Esophagus mucosa (tissue), 1 donor: ENCODE data around the gene IFI6. TPM values are rescaled to one million over a fixed set of nuclear protein-coding genes. Genes with fewer than 3 reads are reported as not detected.
"Not testable (repeated sequence)": the region's sequence is repeated elsewhere in the genome, so short reads cannot be mapped to it uniquely, and the experiment has no call there.

Experiments used
- ATAC-seq: fragments of 200-7000 bp; cut with Tn5 transposase; one replicate; pipeline ENCODE4 v1.9.1; 2020
- total RNA-seq: library from RNA; stranded (reverse); gene quantifications from one replicate; pipeline ENCODE4 v1.2.4, GENCODE V29; 2023
- donor health status: DM: yes; HTN: yes; CAD: no.

The IFI6 gene, protein sequence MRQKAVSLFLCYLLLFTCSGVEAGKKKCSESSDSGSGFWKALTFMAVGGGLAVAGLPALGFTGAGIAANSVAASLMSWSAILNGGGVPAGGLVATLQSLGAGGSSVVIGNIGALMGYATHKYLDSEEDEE
- total RNA-seq = 20.5 TPM

DNA sequence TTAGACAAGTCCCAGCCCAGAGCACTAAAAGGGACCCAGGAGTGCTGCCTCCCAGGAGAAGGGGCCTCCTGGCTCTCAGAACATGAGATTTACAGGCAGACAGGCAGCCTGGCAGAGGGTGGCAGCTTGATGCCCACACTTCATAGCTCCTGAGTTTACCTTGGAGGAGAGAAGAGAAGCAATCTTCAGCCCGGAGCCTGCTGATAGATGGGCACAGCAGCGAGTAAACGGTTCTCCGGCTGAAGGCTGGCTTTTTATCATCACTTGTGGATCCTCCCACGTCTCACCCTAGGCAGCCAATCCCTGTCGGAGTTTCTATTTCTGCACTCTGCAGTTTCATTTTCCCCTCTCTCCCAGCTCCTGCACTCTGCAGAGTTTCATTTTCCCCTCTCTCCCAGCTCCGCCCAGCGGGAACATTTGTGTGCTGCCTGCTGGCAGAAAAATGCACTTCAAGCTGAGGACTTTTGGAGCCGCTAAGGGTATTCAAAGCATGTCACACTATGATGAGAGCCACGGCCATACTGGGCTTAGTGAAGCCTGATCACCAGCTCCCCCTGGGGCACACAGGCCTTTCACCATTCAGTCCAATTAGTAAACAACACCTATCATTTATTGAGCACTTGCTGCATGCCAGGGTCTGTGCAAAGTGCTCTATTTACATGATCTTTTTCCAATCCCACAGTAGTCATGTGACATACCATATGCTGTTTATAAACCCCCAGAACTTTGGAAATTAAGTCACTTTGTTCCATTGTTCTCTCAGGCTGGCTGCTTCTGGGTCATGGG is at the start of gene IFI6:
Gene IFI6, minus strand, starts transcription at position 229 of the 786 bp plus-strand sequence. CDS start 2,878 bp downstream, outside the sequence.
- peak; percentile 88 for ATAC-seq

DNA sequence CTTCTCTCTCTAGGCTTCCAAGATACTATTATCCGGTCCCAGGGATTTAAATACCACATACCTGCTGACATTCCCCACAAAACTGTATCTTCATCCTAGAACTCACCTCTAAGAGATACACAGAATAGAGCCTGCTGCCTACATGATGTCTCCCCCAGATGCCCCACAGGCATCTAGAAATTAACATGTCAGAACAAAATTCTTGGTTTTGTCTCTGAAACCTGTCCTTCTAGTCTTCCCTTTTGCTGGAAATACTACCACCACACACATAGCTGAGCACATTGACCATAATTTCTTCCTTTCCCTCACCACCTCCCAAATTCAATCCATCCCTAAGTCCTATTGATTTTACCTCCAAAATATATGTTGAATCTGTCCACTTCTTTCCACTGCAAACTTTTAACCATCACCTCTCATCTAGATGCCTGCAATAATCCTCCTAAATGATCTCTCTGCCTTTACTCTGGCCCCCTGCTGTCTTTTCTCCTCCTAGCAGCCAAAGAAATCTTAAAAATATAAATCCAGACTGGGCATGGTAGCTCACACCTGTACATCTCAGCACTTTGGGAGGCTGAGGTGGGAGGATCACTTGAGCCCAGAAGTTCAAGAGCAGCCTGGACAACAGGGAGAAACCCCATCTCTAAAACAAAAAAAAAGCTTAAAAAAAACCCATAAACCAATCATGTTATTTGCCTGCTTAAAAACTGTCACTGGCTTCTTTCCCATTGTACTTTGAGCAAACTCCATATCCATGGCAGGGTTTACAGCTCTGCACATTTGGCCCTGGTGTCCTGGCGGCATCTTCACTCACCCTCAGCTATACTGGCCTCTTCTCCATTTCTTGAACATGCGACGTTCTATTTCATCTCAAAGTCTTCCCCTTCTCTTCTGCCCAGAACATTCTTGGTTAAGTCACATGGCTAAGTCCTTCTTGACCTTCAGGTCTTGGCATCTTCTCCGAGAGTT is 47.6 kb upstream of the IFI6 start:
- ATAC-seq = no peak

DNA sequence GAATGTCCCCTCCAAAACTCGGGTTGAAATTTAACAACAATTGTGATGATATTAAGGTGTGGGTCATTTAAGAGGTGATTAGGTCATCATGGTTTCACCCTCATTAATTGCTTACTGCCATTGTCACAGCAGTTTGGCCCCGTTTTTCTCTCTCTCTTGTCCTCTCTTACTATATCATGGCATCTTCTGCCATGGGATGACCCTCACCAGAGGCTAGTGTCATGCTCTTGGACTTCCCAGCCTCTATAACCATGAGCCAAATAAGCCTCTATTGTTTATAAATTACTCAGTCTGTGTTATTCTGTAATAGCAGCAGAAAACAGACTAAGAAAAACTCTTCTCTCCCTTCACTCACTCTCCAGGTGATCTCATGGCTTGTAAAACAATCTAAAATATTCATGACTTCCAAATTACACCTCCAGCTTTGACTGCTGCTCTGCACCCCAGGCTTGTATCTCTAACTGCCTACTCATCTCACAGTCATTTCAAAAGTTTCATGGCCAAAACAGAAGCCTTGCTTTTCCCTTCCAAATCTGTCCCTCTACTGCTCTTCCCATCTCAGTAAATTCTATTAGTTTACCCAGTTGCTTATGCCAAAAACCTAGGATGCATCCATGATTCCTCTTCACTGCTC is 44.4 kb upstream of the IFI6 start:
- ATAC-seq = no peak

DNA sequence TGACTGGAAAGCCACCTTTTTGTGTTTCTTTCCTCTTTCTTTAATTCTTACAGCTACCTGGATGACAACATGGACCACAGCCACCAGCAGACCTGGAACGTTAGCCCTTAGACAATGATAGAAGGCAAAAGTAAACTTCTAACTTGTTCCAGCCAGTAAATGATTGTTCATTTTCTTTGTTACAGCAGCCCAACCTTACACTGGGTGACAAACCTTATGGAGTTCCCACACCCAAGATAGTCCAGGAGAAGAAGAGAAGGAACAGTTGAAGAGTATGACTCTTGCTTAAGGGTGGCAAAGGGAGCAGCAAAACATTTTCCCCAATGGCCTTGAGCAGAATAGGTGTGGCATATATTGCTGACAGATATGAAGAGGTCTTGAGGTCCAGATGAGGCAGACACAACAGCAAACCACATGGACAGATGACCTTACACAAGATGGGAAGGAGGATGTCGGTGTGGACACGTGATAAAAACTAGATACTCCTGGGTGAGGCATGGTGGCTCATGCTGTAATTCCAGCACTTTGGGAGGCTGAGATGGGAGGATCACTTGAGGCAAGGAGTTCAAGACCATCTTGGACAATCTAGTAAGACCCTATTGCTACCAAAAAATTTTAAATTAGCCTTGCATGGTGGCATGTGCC is 42.0 kb upstream of the IFI6 start:
- ATAC-seq = peak; percentile 45

DNA sequence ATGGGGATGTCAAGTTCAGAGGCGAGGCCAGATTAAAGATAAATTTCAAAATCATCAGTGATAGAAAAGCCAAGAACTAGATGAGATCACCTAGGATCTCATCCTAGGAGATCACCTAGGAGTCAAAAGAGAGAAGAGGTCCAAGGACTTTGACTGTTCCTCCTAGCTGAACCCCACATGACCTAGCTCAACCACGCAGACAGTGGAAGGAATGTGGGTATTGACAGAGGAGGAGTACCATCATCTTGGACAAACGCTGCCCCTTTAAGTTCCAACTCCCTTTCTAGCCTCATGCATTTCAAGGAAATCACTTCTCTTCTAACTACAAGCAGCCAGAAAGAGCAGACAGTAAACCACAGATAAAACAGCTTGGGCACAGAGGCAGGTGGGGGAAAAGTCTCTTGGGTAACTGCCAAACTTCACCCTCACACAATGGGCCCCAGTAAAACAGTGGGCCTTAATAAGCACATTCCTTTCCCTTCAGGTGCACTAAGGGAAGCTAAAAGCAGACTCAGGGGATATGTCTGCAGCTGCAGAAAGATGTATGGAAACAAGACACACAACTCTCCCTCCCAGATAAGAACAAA is 41.2 kb upstream of the IFI6 start:
- no peak for ATAC-seq

DNA sequence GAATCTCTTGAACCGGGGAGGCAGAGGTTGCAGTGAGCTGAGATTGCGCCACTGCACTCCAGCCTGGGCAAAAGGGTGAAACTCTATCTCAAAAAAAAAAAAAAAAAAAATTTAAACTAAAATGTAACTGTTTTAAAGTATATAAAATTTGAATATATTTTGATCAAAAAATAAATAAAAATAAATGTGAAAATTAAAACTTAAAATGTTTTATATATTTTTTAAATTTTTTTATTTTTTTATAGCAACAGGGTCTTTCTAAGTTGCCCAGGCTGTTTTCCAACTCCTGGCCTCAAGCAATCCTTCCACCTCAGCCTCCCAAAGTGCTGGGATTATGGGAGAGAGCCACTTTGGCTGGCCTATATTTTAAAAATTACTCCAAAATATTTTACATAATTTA is 38.6 kb upstream of the IFI6 start:
- ATAC-seq = no peak

DNA sequence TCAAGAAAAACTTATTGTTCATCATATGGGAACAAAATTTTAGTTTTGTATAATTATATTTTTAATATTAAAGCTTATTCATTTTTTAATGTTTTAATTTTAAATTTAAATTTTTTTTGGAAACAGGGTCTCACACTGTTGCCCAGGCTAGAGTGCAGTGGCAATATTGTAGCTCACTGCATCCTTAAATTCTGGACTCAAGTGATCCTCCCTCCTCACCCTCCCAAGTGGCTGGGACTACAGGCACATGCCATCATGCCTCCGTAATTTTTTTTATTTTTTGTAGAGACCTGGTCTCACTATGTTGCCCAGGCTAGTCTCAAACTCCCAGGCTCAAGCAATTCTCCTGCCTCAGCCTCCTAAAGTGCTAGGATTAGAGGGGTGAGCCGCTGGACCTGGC is 33.6 kb upstream of the IFI6 start:
- no peak for ATAC-seq

DNA sequence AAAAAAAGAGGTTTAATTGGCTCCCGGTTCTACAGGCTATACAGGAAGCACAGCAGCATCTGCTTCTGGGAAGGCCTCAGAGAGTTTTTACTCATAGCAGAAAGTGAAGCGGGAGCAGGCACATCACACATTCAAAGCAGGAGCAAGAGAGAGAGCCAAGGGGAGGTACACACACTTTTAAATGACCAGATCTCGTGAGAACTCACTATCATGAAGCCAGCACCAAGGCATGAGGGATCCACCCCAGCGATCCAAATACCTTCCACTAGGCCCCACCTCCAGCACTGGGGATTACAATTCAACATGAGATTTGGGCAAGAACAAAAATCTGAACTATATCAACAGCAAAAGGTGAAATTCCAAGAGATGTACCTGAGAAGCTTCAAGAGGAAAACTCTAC is 33.0 kb upstream of the IFI6 start:
- ATAC-seq = no peak

DNA sequence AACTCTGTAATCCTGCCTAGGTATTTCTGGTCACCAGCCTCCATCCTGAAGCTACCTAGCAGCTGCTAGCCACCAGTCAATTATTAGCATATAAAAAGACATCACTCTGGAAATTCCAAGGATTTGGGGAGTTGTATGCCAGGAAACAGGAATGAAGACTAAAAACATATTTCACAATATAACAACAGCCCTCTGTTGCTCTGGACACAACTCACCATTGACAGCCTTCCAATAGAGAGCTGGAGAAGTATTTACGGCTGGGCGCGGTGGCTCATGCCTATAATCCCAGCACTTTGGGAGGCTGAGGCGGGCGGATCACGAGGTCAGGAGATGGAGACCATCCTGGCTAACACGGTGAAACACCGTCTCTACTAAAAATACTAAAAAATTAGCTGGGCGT is 24.8 kb upstream of the IFI6 start:
- ATAC-seq = not testable (repeated sequence)

DNA sequence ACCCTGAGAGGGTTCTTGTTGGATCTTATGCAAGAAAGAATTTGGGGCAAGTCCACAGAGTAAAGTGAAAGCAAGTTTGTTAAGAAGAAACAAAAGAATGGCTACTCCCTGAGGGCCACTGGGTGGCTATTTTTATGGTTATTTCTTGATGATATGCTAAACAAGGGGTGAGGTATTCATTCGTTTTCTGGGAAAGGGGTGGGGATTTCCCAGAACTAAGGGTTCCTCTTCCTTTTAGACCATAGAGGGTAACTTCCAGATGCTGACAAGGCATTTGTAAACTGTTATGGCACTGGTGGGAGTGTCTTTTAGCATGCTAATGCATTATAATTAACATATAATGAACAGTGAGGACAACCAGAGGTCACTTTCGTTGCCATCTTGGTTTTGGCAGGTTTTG is 18.2 kb upstream of the IFI6 start:
- no peak for ATAC-seq

DNA sequence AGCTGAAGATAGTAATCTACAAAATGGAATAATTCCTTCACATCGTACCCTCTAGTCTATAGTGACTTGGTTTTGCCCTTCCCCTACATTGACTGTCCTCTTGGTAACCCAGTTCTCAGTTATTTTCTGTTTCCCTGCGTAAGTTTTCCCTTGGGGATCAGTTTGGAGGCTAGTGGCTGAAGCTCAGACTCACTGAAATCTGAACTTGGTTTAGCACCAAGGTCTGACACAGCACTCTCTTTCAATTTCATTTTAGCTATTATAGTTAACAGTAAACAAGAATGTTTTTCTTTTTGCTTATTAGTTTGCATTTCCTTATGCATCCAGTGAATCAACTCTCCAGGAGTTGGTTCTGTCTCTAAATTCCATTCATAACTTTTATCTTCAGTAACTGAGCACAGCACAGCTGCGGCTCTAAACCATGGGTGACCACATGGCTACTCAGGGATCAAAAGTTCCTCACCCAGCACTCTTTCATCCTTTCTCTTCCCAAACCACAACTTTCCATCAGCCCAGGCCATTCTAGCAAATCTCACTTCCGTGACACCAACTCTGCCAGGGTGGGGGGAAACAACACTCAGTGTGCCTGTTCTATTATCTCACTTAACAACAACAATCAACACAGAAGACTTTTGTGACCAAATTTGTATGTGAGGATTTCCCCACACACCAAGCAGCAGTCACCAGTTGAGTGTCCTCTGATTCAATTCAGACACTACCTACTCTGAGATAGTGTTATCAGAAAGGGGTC is 17.6 kb upstream of the IFI6 start:
- ATAC-seq = no peak

DNA sequence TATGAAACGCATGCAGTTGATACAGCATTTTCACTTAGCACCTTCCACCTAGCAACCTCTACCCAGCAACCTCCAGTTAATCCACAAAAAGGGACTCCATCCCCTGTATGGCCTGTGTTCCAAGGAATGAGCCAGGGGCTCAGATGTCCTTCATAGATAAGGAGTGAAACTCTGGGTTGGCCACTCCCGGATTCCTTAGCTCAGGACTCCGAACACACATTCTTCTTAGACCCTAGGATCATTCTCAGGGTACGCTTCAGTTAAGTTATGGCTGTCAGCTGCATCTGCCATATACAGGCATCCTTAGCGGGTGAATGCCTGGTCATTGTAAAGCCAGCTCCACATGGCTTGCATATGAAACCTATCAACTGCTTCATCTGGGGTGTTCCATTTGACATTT is 15.9 kb upstream of the IFI6 start:
- ATAC-seq = no peak

DNA sequence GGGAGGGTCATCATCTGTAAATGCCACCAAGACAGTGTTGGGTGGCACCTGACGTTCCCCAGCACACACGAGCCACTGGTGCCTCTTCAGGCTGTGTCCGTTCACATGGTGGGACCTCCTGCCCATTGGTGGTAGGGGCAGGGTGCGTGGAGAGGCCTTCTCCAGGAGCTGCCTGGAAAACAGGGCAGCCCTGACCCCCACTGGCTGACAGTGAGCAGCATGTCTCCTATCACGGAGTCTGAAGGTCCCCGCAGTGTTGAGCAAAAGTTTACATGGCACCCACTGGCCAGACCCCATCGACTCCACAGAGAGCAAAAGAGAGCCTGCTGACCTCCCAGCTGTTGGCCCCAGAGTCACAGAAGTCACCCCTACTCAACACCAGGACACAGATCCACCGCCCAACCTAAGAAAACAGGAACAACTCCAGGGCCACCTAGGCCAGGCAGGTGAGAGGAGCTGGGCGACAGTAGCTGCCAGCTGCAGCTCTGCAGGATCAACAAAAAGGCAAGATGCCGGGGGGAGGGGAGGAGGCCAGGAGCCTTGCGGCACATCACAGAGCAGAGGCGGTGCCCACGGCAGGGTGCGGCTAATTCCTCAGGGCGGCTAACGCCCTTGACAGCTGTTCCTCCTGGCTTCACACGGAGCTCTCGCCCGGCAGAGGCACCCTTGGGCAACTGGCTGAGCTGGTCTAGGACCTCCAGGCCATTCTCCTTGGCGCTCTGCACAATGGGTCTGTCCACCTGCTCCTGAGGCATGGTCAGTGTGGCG is 14.4 kb upstream of the IFI6 start:
- peak; percentile 96 for ATAC-seq

DNA sequence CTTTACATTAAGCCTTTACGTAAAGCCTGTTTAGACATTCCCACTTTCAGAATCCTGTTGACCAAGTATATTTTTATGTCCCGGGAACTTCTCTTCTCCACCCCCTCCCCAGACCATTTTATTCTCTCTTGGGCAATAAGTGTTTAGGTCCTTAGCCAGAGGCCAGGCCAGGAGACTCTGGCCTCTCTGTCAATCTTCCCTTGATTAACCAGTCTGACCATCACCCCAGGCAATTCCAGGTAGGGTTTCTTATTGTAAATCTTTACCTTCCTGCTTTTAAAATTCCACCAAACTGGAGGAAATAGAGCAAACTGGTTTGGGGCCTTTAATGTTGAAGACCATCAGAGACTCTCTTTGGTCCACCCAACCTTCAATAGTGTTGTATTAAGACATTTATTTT is 12.2 kb upstream of the IFI6 start:
- no peak for ATAC-seq

DNA sequence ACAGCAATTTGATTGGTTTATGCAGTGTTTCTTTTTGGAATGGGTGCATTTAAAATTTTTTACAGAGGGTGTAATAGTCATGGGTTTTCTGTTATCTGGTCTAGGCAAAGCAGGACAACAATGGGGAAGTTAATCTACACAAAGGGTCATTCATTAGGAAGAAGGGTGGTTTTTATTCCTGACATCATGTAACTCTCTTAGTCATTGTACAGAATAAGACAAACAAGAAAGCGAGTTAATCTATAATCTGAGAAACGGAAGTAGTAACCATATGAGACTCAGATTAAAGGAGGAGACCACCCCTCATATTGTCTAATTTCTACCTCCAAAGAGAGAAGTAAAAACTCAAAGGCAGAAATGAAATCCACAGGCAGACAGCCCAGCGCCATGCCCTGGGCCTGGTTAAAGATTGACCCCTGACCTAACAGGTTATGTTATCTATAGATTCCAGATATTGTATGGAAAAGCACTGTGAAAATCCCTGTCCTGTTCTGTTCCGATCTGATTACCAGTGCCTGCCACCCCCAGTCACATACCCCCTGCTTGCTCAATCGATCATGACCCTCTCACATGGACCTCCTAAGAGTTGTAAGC is 10.5 kb upstream of the IFI6 start:
- ATAC-seq = no peak

DNA sequence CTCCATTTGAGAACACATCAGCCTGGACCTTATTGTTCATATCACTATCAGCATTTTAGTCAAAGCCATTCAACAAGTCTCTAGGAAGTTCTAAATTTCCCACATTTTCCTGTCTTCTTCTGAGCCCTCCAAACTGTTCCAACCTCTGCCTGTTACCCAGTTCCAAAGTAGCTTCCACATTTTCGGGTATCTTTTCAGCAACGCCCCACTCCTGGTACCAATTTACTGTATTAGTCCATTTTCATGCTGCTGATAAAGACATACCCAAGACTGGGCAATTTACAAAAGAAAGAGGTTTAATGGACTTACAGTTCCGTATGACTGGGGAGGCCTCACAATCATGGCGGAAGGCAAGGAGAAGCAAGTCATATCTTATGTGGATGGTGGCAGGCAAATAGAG is 9.6 kb upstream of the IFI6 start:
- ATAC-seq = not testable (repeated sequence)

DNA sequence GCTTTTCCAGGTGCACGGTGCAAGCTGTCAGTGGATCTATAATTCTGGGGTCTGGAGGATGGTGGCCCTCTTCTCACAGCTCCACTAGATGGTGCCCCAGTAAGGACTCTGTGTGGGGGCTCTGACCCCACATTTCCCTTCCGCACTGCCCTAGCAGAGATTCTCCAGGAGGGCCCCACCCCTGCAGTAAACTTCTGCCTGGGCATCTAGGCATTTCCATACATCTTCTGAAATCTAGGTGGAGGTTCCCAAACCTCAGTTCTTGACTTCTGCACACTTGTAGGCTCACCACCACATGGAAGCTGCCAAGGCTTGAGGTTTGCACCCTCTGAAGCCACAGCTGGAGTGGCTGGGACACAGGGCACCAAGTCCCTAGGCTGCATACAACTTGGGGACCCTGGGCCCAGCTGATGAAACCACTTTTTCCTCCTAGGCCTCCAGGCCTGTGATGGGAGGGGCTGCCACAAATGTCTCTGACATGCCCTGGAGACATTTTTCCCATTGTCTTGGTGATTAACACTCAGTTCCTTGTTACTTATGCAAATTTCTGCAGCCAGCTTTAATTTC is 8.3 kb upstream of the IFI6 start:
- not testable (repeated sequence) for ATAC-seq

DNA sequence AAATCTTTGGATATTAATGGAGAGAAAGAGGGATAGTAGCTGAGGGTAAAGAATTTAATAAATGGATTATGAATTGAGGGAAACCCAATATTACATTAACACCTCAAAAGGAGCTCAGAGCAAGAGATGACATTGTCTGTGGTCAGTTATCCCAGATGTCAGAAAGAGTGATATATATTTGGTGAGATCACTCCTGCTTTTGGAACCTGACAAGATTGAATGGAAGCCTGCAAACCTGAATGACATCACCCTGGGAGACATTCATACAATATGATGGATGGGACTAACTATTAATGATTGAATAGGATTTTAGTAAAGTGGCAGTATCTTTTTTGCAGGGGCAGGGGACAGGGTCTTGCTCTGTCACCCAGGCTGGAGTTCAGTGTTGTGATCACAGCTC is 6.8 kb upstream of the IFI6 start:
- ATAC-seq = no peak

DNA sequence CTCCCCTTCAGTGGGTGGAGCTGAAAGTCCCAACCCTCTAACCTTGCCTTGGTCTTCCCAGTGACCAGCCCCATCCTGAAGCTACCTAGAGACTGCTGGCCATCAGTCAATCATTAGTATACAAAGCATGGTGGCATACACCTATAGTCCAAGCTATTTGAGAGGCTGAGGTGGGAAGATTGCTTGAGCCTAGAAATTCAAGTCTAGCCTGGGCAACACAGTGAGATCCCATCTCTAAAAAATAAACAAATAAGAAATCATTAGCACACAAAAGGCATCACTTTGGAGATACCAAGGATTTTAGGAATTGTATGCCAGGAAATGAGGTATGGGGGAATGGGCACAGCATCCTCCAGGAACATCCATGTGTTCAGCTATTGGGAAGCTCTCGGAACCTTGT is 4.4 kb upstream of the IFI6 start:
- no peak for ATAC-seq

DNA sequence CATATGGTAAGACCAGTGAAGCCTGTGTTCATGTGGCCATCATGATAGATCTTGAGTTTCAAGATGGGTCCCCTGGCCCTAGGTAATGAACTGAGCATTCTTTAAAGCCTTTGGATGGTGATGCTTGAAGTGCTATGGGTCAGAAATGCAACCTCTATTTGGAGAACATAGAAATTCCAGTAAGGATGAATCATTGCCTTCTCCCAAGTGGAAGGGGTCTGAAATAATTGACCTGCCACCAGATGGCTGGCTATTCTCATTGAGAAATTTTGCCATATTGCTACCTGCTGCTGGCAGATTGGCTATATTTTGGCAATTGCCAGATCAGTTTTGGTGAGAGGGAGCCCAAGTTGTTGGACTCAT is 739 bp upstream of the IFI6 start:
- ATAC-seq = no peak
